Vagina (tissue), 2 donors: ENCODE data around the gene SLC51B. TPM values are rescaled to one million over a fixed set of nuclear protein-coding genes. Genes with fewer than 3 reads are reported as not detected.
A peak's percentile ranks its signal among the peaks of the same experiment; 100 is the strongest.
"Not testable (repeated sequence)": the region's sequence is repeated elsewhere in the genome, so short reads cannot be mapped to it uniquely, and the experiment has no call there.

ENCODE experiments used
- DNase-seq, 2 donors: peaks; one replicate each; pipeline ENCODE4 v3.0.0-alpha.2; 2017; ENCODE audit errors: extremely low spot score in 2 of 2
- H3K27ac ChIP-seq: fragments of 200-600 bp; sonication (generic); one replicate; pipeline ENCODE4 v1.5.1; 2019
- H3K27me3 ChIP-seq: fragments of 200-600 bp; sonication (generic); one replicate; pipeline ENCODE4 v1.5.1; 2019
- H3K36me3 ChIP-seq, 2 donors: fragments of 200-600 bp; sonication (generic); one replicate each; pipeline ENCODE4 v1.5.1; 2017 to 2019
- H3K4me1 ChIP-seq: fragments of 200-600 bp; sonication (generic); one replicate; pipeline ENCODE4 v1.5.1; 2019
- H3K4me3 ChIP-seq, 2 donors: fragments of 200-600 bp; sonication (generic); 1 replicate in 1 of 2; 2 replicates in 1 of 2; pipeline ENCODE4 v1.5.1; 2016 to 2019
- H3K9me3 ChIP-seq: fragments of 200-600 bp; sonication (generic); one replicate; pipeline ENCODE4 v1.5.1; 2019
- CTCF ChIP-seq, 3 experiments: fragments of 450-650 bp in 2 of 3; fragments of 200-600 bp in 1 of 3; sonication (generic) in 1 of 3; IDR thresholded peaks; one replicate each; pipeline ENCODE4 v1.5.1; 2017 to 2019; ENCODE audit warnings: antibody characterized with exemption in 3 of 3, mild to moderate bottlenecking in 2 of 3, moderate library complexity in 2 of 3
- POLR2A ChIP-seq, 2 donors: fragments of 450-650 bp; IDR thresholded peaks; one replicate each; pipeline ENCODE4 v1.6.1; 2017; ENCODE audit warnings: antibody characterized with exemption in 2 of 2, mild to moderate bottlenecking in 2 of 2, moderate library complexity in 2 of 2
- POLR2AphosphoS5 ChIP-seq, 2 donors: sonication (generic); formaldehyde crosslinking; IDR thresholded peaks; one replicate each; pipeline ENCODE4 v1.9.0; 2017; ENCODE audit warnings: antibody characterized with exemption in 2 of 2, mild to moderate bottlenecking in 2 of 2, low read depth in 1 of 2; ENCODE audit not compliant: insufficient read depth in 1 of 2
- intact Hi-C: fragments of 100-400 bp; cut with DNase I; formaldehyde crosslinking; loops from one replicate; pipeline ENCODE4 v1.15.1; 2023
- total RNA-seq: library from RNA; depleted of rRNA; stranded (reverse); fragments of >200 nt; gene quantifications from one replicate; pipeline ENCODE4 v1.2.3, GENCODE V29; 2016

SLC51B gene
- total RNA-seq, 1 donor from 2014 or later, result not detected

DNA sequence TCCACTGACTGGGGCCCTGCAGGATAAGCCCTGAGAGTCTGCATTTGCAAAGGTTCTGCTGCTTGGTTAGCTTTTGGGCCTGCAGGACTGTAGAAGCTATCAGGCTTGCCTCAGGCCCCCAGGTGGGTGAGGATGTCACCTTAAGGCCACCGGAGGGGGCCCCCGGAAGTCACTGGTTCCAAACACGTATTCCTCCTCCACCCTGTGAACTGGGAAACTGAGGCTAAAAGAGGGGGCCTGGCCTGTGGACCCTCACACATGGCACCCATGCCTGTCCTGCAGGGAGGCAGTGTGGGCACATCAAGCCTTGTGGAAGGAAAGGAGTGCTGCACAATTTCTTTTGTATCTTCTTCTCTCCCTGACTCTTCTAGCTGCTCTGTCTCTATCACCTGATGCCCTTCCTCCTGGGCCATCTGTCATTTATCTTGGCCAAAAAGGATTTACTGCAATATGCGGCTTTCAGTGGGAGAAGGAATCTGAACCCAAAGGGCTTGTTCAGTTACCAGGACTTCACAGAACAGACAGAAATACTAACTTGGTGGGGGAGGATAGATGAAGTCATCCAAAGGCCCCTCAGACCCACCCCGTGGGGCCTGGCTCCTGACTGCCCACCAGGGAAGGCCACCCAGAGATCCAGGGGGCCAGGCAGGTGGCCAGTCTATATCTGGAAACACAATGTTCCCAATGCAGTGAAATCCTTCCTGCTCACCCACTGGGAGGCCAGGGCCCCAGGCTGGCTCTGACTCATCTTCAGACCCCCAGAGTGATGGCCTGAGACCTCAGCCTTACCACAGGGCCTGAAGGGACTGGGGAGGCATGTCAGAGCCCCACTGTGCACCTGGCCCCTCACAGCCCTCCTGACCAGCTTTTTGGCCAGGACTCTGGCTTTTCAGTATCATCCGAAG, 51.5 kb downstream of the SLC51B start:
- no peak overlapping the region for H3K4me3 ChIP-seq
- H3K9me3 ChIP-seq, result no peaks in the 10 kb centered on the region
- H3K27me3 ChIP-seq, result no peaks in the 10 kb centered on the region
- DNase-seq, result peak in 1 of 2 donors; percentile 77
- TF ChIP-seq POLR2A (IDR thresholded peaks at IDR 0.05) (no peak), CTCF (IDR thresholded peaks at IDR 0.05) (no peak), POLR2AphosphoS5 (IDR thresholded peaks at IDR 0.05; ENCODE audit: insufficient read depth in 1 of 2, low read depth in 1 of 2) (no peak)
- intact Hi-C loops, result no loop called here
- peaks cover 24% of the 10 kb centered on the region for H3K4me1 ChIP-seq
- H3K36me3 ChIP-seq, result peaks cover 0 to 12% of the 10 kb centered on the region in 2 donors
- no peak overlapping the region for H3K27ac ChIP-seq

- H3K27ac ChIP-seq, result no peak overlapping the region
- H3K36me3 ChIP-seq, result peaks cover 0 to 12% of the 10 kb centered on the region in 2 donors
- no peaks in the 10 kb centered on the region for H3K27me3 ChIP-seq
- H3K4me1 ChIP-seq, result peaks cover 22% of the 10 kb centered on the region
- no peaks in the 10 kb centered on the region for H3K9me3 ChIP-seq
- no peak for TF ChIP-seq POLR2AphosphoS5 (IDR thresholded peaks at IDR 0.05; ENCODE audit: insufficient read depth in 1 of 2, low read depth in 1 of 2)
- TF ChIP-seq CTCF (IDR thresholded peaks at IDR 0.05), result no peak
- TF ChIP-seq POLR2A (IDR thresholded peaks at IDR 0.05), result no peak
- H3K4me3 ChIP-seq, result no peak overlapping the region
- intact Hi-C loops, result no loop called here
- peak; percentile 55 to 72 for DNase-seq
These were observed 52.6 kb downstream of the SLC51B start for GRCh38 chr15:65097651-65098263.

- DNase-seq, result no peak
- peaks cover 22% of the 10 kb centered on the region for H3K4me1 ChIP-seq
- intact Hi-C loops, result no loop called here
- H3K27ac ChIP-seq, result no peak overlapping the region
- H3K27me3 ChIP-seq, result no peaks in the 10 kb centered on the region
- H3K36me3 ChIP-seq, result peaks cover 0 to 12% of the 10 kb centered on the region in 2 donors
- H3K9me3 ChIP-seq, result no peaks in the 10 kb centered on the region
- H3K4me3 ChIP-seq, result no peak overlapping the region
- TF ChIP-seq POLR2A (IDR thresholded peaks at IDR 0.05), result no peak
- no peak for TF ChIP-seq POLR2AphosphoS5 (IDR thresholded peaks at IDR 0.05; ENCODE audit: insufficient read depth in 1 of 2, low read depth in 1 of 2)
- TF ChIP-seq CTCF (IDR thresholded peaks at IDR 0.05), result no peak
These were observed 54.1 kb downstream of the SLC51B start for GRCh38 chr15:65099336-65099735.

- peaks cover 18% of the 10 kb centered on the region for H3K4me1 ChIP-seq
- H3K4me3 ChIP-seq, intact Hi-C loops, H3K9me3 ChIP-seq, DNase-seq, H3K27ac ChIP-seq, H3K27me3 ChIP-seq: not testable (repeated sequence)
- H3K36me3 ChIP-seq, result peaks cover 0 to 17% of the 10 kb centered on the region in 2 donors
These were observed 54.6 kb downstream of the SLC51B start for GRCh38 chr15:65099801-65100200.

DNA sequence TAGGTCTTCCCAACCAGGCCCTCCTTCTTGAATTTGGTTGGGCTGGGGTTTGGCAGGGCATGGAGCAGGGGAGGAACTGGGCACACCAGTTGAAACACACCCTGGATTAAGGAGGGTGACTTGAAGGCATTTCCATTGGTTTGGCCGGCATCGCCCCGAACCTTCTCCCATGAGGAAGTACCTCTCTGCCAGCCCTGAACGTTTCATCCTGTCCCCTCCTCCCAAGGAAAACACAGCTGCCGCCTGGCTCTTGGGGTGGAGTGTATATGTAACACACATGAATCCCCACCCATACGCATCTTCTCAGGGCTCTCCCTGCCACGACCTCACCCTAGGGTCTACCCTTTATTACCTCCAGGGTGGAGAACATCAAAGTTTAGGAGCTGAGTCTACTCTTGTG, 55.3 kb downstream of the SLC51B start:
- Histone ChIP-seq H3K4me1 (peaks cover 15% of the 10 kb centered on the region), H3K27me3 (no peaks in the 10 kb centered on the region), H3K36me3 (peaks cover 0 to 23% of the 10 kb centered on the region in 2 donors), H3K27ac (no peak overlapping the region), H3K9me3 (no peaks in the 10 kb centered on the region), H3K4me3 (no peak overlapping the region)
- intact Hi-C loops, result no loop called here
- no peak for TF ChIP-seq CTCF (IDR thresholded peaks at IDR 0.05)
- no peak for TF ChIP-seq POLR2A (IDR thresholded peaks at IDR 0.05)
- no peak for TF ChIP-seq POLR2AphosphoS5 (IDR thresholded peaks at IDR 0.05; ENCODE audit: insufficient read depth in 1 of 2, low read depth in 1 of 2)
- peak; percentile 83 to 84 for DNase-seq
